Measurements from ENCODE around the gene COL18A1. TPM values are rescaled to one million over a fixed set of nuclear protein-coding genes. Genes with fewer than 3 reads are reported as not detected.
A peak's percentile ranks its signal among the peaks of the same experiment; 100 is the strongest.

The COL18A1 gene
- total RNA-seq, 1 donor from 2014 or later, result 44.2 TPM

DNA sequence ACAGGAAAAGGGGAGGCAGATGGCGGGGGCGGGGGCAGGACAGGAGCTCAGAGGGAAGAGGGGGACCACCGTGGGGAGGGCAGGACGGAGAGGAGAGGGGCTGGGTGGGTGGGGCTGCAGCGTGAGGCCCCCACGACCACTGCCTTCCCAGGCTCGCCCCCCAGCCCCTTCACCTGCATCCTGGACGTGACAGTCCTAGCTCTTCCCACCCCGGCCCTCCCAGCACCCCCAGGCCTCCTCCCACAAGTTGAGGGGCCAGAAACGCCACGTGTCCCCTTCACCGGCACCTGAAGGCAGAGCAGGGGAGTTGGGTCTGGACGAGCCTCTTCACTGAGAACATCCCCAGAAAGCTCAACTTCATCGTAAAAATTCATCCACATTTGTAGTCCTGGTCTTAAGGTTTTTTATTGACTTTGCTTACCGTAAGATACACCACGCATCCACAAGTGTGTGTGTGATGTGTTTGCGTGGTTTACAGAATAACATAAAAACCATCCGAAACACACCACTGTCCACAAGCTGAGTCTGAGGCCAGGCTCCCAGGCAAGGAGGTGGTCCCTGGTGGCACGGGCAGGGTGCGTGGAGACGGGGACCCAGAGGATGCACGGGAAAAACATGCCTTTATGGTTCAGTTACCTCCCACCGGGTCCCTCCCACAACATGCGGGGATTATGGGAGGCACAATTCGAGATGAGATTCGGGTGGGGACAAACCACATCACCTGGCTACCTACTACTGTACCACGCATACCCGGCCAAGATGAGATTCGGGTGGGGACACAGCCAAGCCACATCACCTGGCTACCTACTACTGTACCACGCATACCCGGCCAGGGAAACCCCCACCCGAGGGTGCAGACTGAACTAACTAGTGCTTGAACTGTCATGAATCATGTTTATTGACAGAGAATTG is 13.9 kb upstream of the COL18A1 start:
- intact Hi-C loops (cut with DNase I), result no loop called here
- no peak for ATAC-seq (ENCODE audit: poor library complexity)
- DNase-seq, result peak; percentile 33

DNA sequence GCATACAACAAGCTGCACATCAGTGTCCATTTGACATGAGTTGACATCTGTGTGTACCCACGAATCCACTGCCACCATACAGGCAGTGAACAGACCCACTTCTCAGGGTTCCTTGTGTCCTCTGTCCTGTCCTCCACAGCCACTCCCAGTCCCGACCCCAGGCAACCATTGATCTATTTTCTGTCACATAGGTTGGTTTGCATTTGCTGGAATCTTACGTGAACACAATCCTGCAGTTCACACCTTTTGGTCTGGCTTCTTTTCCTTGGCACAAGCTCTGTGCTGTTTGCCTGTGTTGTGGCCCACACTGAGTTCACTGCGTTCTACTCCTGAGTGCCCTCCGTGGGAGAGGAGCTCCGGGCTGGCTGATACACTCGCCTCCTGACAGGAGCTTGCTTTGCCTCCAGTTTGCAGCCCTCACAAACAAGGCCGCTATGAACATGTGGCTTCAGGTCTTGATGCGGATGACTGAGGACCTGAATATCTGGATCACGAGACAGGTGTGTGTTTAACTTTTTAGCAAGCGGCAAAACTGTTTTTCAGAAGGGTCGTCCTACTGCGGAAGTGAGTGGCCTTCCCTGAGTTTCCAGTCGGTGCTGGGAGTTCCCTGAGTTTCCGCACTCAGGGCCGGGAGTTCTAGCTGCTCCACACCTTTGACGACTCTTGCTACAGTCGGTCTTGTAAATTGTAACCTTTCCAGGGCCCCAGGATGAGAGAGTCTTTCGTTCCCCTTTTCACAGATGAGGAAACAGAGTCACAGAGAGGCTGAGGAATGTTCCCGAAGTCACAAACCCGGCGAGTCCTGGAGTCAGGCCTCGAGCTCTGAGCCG is 13.0 kb upstream of the COL18A1 start:
- intact Hi-C loops (cut with DNase I), result no loop called here
- DNase-seq, result peak; percentile 32

DNA sequence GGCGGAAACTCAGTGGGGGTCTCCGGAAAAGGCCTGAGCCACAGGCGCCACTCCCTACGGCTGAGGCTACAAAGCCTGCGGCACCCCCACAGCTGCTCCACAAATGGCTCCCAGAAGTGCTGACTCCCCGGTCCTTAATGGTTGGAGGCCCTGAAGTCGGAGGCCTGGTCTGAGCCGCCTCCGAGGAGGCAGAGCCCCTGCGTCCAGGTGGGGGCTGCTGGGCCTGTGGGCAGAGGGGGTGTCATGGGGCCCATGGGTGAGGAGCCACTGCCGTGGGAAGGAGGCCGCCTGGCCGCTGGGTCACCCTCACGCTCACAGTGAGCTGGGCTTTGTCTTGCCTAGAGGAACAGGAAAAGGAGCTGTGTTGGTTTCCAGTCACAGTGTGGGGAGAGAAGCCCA is 12.4 kb upstream of the COL18A1 start:
- ATAC-seq (ENCODE audit: poor library complexity), result no peak
- DNase-seq, result peak; percentile 11
- intact Hi-C loops (cut with DNase I), result no loop called here

More for the DNA sequence above, 13.0 kb upstream of the COL18A1 start:
- no peak for ATAC-seq (ENCODE audit: poor library complexity)

DNA sequence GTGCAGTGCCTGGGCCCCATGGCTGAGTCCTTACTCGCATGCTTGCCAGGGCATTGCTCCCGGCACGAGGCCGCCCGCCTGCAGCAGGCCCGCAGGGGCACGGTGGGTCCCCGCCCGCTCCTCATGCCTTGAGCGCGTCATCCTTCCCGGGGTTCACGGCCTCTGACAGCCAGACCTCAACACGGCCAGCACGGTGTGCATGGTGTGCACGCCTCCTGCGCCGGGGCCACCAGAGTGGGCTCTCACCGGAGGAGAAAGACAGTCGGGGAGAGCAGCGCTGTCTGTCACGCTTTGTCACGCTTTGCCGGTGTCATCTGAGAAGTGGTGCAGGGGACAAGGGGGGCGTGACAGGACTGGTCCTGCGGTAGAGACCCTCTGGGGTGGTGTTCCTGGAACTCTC is 11.9 kb upstream of the COL18A1 start:
- intact Hi-C loops (cut with DNase I), result no loop called here

DNA sequence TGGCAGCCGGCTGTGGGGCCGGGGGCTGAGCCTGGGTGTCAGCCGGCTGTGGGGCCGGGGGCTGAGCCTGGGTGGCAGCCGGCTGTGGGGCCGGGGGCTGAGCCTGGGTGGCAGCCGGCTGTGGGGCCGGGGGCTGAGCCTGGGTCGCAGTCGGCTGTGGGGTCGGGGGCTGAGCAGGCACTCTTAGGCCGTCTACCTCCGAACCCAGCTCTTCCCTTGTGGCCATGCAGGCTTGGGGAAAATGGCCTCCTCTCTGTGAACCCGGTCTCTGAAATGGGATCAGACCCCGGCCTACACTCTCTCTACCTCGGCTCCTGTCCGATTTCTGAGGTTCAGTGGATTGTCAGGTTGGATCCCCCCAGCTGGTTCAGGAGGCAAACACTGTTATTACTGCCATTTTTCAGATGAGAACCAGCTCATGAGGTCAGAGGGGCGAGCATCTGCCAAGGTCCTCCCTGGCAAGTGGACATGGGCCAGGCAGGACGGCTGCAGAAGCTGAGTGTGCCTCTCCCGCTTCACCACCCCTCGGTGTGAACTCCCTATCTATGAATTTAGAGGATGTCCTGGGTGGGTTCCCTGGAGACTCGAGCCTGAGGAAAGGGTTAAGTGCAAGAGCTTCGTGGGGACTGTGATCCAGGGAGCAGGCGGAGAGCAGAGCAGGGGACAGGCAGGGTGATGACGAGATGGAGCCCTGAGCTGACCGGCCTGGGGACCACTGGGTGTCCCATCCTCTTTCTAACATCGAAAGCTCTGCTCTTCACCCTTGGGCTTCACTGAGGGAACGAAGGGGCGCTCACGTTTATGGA is 10.9 kb upstream of the COL18A1 start:
- DNase-seq (peak; percentile 20), ATAC-seq (ENCODE audit: poor library complexity) (no peak)
- intact Hi-C loops (cut with DNase I), result no loop called here

More for the DNA sequence above, 11.9 kb upstream of the COL18A1 start:
- DNase-seq (peak; percentile 26), ATAC-seq (ENCODE audit: poor library complexity) (no peak)

DNA sequence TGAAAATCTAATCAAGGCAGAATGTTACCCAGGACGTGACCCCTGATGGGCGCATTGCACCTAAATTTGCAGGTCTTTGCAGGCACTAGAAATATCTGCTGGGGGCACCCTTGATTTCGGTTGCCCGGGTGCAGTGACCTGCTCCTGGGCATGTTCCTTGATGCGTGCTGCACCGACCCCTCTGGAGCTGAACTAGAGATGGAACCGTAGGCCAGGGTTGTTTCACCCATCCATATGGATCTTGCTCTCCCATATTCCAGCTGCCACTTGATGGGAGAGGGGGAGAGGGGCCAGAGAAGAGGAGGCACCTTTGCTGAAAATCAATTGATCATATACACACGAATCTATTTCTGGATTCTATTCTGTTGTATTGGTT is 8.4 kb upstream of the COL18A1 start:
- no peak for ATAC-seq (ENCODE audit: poor library complexity)
- DNase-seq, result peak; percentile 14
- intact Hi-C loops (cut with DNase I), result no loop called here

DNA sequence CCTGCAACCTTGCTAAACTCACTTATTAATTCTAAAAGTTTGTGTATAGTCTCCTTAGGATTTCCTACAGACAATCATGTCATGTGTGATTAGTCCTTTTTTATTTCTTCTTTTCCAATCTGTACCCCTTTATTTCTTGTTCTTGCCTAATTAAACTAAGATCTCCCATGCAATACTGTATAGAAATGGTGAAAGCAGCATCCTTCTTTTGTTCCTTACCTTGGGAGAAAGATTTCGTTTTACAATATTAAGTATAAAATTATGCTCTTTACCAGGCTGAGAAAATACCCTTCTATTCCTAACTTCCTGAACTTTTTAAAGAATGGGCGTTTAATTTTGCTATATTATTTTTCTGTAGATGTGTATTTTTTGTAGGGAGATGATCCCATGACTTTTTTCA is 7.6 kb upstream of the COL18A1 start:
- no peak for ATAC-seq (ENCODE audit: poor library complexity)
- intact Hi-C loops (cut with DNase I), result no loop called here
- no peak for DNase-seq

DNA sequence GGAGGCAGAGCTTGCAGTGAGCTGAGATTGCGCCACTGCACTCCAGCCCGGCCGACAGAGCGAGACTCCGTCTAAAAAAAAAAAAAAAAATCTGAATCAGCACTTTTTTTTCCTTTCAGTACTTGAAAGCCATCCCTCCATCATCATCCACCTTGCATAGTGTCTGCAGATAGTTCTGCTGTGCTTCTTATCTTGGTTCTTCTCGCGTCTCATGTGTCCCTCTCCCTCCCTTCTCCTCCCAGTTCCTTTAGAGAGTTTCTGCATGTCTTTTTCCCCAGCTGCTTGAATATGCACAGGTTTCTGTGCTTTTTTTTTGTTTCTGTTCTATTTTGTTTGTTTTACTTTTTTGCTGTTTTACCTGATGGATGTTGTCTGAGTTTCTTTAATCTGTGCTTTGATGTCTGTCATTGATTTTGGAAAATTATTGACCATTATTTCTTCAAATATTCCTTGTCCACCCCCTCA is 3.9 kb upstream of the COL18A1 start:
- no peak for ATAC-seq (ENCODE audit: poor library complexity)
- intact Hi-C loops (cut with DNase I), result no loop called here
- DNase-seq, result no peak

DNA sequence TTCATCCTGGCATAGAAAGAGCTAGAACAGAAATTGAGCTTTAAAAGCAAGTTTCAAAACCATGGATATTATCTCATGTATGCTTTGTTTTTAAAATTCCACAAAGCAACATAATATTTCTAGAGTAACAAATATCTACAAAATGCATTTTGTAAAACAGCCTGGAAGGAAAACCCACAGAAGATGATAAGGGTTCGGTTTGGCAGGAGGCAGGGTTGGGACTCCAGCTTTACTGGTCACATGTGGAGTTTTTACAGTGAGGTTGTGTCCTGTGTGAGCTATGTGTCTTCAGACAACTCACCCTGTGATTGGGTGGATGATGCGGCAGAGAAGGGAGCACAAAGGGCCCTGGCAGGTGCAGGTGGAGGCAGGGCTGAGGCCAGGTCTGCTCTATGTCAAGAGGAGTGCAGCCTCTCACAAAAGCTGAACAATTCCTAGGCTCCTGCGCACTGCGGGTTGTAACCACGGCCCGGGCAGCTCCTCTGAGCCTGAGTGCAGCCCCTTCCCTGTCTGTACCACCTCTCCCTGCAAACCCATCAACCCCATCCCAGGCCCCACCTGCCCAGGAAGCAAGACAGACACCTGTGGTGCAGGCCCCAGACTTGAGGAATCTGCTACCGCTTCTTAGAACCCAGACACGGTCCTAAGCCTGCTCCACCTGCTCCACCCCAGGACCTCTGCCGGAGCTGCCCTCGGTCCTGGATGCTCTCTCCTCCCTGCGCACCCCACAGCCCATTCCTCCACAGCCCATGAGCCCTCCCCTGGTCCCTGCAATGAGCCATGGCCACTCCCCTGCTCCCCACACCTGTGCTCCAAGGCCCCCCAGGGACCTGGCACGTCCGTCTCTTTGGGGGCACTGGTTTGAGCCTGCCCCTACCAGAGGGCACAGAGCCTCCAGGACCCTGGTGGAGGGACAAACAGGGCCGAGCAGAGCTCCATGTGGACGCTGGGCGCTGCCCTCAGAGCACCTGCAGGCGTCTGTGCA is 2.8 kb upstream of the COL18A1 start:
- DNase-seq (peak; percentile 33), ATAC-seq (ENCODE audit: poor library complexity) (no peak)
- intact Hi-C loops (cut with DNase I), result no loop called here

DNA sequence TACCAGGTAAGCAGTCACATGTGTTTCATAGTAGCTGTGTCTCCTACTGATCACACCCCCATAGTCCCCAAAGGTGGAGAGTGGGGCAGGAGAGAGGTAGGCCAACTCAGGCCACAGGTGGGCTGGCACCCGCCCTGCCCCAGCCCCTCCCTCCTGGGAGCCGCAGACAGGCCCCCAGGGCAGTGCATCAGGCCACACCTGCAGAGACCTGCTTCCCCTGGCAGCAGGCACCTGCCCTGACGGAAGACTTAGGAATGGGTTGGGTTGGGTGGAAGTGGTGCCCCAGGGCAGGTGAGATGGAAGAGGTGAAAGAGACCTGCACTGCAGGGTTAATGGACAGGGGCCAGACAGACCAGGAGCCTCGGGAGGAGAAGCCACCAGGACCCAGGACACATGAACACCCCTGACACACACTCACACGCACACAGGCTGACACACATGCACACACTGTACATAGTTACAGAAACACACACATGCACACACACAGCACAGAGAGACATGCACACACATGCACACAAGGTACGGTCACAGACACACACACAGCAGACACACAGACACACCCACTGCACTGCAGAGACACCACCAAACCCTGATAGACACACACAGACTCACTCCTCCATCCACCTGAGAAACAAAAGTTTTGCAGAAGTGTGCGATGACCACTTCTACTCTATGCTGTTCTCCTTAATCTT is 1.7 kb upstream of the COL18A1 start:
- intact Hi-C loops (cut with DNase I), result no loop called here
- ATAC-seq (ENCODE audit: poor library complexity) (no peak), DNase-seq (peak; percentile 33)

DNA sequence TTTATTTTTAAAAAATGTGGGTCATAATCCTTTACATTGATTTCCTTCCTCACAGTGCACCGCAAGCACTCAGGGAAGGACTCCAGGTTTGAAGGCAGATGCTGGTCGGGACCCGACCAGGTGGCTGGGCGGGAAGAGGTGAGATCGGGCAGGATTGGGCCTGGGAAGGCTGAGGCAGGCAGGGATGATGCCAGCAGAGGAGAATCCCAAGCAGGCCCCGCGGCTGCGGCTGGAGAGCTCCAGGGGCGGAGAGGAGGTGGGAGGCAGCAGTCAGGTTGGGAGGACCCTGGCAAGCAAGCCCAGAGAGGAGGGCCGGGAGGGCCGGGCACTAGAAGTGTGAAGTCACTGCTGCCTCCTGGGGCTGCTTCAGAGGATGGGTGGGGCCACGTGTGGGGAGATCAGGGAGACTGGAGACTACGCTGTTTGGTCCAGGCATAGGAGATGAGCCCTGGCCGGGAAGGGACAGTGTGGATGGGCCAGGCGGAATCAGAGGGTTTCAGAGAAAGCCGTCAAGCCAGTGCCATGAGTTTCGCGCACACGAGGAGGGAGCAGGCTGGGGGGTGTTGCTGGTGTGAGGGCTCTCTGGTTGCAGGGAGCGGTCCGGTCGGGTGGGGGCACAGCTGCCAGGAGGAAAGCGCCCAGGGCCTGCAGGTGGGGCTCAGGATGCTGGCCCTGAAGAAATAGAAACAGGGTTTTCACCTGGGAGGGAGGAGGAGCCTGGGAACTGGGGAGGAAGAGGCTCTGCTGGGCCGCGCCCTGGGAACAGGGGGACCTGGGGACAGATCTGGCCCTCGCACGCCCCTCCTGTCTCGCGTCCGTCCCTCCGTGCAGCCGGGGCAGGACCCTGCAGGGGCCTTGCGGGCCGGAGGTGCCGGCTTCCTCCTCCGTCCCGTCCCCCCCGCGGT is 888 bp upstream of the COL18A1 start:
- peak; percentile 78 for DNase-seq
- intact Hi-C loops (cut with DNase I), result no loop called here

DNA sequence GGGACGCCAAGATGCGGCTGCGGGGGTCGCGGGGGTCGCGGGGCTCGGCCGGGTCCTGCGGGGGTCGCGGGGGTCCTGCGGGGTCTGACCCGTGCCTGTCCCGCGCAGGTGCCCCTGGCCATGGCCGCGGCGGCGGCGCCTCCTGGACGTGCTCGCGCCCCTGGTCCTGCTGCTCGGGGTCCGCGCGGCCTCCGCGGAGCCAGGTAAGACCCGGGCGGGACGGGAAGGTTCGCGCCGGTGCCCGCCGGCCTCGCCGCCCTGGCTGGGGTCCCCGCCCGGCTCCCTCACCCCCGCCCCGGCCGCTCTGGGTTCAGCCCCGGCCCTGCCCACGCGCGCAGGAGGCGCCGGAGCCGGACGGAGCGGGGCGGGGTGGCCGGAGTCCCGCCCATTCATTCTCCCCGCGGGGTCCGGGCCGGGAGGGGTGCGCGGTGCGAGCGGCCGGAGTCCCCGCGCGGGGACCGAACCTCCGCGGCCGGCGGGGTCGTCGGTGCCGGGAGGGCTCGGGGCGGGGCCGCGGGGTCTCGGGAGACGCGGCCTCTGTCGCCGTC is 380 bp downstream of the COL18A1 start:
- intact Hi-C loops (cut with DNase I), result no loop called here
- ATAC-seq (ENCODE audit: poor library complexity) (peak; percentile 59), DNase-seq (peak; percentile 74)

More for the DNA sequence above, 888 bp upstream of the COL18A1 start:
- ATAC-seq (ENCODE audit: poor library complexity), result peak; percentile 40

DNA sequence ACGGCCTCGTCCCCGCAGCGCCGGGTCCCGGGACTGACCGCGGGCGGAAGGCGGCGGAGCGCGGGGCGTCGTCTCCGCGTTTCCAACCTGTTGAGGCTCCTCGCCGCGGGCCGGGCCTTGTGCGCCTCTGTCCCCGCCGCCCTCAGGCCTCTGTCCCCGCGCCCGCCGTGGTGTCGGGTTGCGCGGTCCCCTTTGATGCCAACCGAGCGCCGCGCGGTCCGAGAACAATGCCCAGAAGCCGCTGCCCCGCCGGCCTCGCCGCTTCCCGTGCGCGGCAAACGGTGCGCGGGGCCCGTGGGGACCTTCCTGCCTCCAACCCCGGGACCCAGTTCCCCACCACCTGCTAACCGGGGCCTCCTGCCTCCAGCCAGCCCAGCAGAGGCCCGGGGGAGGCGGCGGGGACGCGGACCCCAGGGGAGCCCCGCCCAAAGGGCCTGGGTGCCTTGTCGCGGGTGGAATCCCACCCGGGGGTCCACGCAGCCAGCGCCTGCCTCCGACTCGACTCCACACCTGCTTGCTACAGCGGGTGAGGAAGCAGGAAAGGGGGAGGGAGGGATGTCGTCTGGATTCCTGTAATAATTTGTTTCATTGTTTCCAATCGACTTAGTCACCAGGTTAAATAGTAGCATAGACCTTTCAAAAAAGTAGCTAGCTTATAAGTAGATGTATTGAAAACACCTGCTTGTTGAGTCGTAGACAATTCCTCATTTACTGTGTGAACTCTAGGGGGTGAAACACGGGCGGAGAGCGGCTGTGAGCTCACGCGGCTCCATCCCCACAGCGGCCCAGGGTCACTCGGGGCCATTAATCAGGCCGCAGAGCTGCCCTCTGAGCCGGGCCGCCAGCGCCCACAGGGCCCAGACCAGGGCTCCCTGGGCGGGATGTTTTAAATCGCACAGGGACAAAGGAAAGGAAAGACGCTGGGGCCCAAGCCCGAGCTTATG is 1.1 kb downstream of the COL18A1 start:
- DNase-seq (peak; percentile 55), ATAC-seq (ENCODE audit: poor library complexity) (no peak)
- intact Hi-C loops (cut with DNase I), result no loop called here

DNA sequence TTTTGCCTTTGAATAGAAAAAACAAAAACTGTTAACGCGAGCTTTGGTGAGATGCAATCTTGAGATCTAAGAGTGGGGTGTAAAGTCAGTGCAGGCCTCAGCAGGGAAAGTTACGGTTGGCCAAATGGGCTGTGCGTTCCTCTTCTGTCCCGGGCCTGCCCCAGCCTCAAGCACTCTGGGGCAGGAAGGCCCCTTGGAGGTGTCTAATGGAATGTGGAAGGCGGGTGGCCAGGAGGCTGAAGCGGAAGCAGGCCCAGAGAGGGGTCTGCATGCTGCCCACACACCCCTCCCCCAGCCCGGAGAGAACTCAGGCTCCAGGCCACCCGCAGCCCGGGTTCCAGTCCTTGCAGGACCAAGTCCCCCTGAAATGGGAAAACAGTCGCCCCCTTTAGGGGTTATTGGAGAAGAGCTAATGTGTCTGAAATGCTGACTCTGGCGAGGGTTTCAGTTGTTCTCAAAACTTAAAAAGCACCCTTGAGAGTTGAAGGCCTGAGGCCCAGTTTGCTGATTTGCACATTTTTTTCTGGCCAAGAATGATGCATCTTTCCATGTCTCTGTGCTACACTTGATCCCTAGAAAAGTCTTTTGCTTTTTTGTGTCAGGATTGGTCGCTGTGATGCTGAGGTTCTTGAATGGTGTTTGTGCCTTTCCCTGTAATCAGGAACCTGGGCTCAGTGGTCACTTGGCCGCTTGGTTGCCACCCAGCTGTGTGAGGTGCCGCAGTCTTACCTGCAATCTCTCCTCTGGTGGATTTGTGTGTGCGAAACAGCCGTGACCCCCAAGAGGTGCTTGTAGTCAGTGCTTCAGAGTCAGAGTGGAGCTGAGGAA is 2.0 kb downstream of the COL18A1 start:
- ATAC-seq (ENCODE audit: poor library complexity) (no peak), DNase-seq (peak; percentile 43)
- intact Hi-C loops (cut with DNase I), result no loop called here
